GM21737 (cell line): ENCODE measurements around the gene IFITM2.

Experiments used
- ATAC-seq: cut with Tn5 transposase; IDR thresholded peaks from one replicate; pipeline ENCODE4 v1.9.1; 2021; ENCODE audit warnings: mild to moderate bottlenecking, moderate library complexity; ENCODE audit not compliant: unreplicated experiment

IFITM2 gene

DNA sequence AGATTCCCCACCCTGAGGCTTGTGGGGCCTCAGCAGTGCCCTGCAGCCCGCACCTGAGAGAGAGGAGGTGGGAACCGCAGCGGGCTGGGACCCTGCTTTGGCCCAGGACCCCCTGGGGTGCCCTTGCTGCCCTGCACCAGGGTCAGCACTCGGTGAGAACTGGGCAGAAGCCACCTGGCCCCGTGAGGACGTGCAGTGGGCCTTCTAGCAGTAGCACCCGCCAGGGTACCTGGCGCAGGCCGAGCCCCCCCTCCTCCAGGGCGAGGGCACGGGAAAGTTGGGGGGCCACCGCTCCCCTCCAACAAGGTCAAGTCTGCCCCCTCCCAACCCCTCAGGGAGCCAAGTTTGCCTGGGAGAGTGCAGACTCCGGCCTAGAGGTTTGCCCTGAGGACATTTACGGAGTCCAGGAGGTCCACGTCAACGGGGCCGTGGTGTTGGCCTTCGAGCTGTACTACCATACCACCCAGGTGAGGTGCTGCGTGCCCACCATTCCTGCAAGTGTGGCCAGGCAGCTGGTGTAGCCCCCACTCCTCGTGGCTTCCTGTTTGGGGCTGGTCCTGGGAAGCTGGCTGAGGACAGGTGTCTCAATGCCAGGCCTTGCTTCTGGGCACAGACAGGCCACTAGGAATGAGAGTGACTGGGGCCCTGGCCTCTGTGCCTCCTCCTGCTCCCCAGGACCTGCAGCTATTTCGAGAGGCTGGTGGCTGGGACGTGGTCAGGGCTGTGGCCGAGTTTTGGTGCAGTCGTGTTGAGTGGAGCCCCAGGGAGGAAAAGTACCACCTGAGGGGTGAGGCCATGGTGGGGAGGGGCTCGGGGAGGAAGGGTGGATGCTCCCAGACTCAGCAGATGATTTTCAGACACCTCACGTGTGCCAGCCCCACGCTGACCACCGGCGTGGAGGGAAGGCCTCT is 15.2 kb upstream of the IFITM2 start:
- no peak for ATAC-seq

DNA sequence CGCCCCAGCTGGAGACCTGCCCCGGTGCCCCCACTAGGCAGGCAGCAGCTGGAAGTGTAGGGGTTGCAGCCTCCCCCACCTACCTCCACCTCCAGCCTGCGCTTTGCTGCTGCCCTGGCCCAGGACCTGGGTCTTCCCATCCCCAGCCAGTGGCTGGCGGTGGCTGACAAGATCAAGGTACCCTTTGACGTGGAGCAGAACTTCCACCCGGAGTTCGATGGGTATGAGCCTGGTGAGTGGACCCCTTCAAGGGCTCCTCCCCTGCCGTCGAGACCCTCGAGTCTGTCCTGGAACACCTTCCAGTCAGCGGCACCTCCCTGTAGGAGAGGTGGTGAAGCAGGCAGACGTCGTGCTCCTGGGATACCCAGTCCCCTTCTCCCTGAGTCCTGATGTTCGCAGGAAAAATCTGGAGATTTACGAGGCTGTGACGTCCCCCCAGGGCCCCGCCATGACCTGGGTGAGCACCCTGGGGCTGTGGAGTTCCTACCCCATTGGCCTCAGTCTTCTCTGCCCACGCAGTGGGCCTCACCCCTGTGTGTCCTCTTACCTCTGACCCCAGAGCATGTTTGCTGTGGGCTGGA is 14.3 kb upstream of the IFITM2 start:
- ATAC-seq, result no peak

DNA sequence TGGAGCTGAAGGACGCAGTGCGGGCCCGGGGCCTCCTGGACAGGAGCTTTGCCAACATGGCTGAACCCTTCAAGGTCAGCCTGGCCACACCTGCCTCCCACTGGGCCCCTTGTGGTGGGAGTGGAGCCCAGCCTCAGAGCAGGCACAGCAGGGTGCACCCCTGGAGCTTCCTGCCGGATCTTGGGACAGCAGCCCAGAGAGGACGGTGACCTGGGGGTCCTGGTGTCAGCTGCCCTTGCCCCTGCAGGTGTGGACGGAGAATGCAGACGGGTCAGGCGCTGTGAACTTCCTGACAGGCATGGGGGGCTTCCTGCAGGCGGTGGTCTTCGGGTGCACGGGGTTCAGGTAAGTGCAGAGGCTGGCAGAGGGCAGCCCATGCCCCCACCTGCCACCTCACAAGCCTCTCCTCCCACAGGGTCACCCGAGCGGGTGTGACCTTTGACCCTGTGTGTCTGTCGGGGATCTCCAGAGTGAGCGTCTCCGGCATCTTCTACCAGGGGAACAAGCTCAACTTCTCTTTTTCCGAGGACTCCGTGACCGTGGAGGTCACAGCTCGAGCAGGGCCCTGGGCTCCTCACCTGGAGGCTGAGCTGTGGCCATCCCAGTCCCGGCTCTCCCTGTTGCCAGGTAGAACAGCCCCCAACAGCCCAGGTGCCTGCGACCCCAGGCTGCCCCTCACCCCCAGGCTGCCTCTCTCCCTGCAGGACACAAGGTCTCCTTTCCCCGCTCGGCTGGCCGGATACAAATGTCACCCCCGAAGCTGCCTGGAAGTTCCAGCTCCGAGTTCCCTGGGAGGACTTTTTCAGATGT is 13.6 kb upstream of the IFITM2 start:
- ATAC-seq, result no peak

DNA sequence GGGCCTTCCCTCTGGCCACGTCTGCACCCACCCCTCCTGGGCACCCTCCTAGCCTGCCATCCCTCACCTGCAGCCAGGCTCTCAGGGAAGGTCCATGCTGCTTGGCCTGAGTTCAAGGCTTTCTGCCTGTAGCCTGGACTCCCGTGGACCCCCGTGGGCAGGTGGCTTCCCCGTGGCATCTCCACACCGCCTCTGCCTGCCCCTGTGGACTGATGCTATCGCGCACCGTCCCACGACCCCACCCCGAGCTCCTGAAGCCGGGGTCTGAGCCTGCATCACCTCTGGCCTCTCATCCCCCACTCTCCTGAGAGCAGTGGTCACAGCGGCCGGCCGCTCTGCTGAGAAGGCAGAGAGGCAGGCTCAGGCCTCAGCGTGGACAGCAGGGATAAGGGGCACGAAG is 12.8 kb upstream of the IFITM2 start:
- no peak for ATAC-seq

DNA sequence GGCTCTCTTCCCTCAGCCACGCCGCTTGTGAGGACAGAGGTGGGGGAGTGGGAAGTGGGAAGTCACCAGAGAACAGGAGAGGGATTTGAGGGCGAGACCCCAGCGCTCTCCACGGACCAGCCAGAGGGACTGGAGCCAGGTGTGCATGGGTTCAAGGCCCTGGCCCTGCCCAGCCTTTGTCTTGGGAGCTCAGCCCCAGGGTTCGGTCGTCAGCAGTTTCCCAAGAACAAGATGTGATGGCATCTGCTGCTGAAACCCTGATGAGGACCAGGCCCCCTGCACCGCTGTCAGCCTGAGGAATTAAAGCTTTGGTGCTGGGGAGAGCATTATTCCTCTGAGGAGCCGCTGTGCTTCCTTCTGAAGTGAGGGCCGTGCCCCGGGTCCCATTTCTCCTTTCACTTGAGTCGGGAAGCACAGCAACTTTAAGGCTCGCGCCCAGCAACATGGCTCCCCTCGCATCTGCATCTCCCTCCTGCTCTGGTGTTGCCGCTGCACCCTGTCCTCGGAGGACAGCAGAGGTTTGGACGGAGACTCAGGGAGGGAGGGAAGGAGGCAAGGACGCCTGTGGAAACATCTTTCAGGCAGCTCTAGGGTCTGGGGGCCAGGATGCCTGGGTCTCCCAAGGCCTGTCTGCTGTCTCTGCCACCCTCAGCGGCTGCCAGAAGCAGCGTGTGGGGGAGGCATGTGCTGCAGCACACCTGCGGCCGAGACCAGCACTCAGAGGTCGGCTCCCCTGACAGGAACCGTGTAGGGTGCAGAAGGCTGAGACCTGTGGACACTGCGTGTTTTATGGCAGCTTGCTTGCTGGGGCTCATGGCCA is 12.1 kb upstream of the IFITM2 start:
- no peak for ATAC-seq

DNA sequence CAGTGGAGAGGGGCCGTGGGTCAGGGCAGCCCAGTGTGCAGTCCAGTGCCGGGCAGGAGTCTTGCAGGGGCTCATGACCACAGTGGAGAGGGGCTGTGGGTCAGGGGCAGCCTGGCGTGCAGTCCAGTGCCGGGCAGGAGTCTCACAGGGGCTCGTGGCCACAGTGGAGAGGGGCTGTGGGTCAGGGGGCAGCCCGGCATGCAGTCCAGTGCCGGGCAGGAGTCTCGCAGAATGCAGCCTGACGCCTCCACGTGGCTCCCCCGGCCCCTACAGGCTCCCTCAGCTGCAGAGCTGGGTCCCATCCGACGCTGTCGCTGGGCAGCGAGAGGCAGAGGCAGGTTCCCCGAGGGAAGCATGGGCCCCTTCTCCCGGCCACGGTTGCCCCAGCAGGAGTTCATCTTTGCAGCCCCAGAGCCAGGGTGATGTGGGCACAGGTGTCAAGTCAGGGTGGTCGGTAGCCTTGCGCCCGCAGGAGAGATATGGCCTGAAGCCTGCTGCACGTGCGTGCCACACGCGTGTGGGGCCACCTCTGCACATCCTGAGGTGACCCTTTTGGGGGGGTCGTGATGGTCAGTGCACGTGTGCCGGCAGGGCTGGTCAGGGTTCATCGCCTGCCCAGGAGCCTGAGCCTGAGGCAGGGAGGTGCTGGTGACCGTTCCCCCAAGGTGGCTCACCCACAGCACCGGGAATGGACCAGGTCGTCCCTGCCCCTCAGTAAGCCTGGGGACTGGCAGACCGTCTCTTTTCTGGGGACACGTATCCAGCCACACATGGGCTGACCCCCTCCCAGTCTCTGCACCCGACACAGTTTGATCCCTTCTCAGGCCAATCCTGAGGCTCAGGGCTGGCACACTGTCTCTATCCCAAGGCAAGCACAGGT is 11.2 kb upstream of the IFITM2 start:
- ATAC-seq, result no peak

DNA sequence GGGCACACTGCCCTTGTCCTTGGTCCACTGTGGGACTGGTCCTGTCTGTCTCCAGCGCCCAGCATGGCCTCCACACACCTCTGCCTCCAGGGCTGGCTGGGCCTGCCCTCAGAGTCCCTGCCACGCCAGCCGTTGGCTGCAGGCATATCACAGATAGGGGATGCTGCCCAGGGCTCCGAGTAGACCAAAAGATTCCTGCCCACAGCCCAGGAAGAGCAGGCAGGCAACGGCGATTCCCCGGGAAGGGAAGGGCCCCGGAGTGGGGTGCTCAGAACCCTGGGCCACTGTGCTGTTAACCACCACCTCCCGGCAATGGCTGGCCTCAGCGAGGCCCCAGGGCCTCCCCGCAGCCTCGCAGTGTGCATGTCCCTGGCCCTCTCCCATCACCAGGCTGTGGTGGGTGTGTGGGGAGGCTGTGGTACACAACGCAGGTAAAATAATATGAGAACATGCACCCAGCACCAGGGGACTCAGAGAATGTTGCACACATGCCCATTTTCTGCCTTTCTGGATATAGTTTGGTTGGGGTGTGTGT is 10.5 kb upstream of the IFITM2 start:
- no peak for ATAC-seq

DNA sequence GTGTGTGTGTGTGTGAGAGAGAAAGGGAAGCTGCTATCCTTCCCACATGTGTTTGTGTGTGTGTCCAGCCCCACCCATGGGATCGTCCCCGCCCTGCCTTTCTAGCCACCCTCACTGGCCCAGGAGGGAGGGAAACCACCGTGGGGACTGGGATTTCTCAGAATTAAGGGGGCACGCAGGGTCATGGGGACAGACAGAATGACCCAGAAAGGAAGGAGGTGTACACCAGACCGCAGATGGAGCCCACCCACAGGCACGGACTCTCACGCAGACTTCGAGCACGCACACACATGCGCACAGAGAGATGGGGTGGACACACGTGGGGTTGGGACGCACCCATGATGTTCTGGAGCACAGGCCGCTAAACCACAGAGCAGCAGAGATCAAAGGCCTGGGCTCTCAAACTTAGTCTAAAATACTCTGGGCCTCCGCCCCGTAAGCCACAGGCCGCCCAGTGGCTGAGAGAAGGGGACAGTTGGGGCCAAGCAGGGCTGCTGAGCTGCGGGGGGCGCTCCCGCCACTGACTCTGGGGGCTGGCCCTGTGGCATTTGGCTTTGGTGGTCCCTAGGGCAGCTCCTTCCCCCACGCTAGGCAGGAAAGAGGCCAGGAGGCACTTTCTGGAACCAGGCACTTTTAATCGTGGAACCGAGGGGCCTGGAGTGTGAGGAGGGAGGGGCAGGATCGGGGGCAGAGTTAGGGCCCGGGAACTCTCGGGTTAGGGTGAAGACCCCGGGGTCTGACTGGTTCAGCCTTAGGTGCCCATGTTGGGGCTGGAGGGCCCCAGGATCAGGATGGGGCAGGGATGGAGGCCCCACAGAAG is 9.8 kb upstream of the IFITM2 start:
- ATAC-seq, result no peak

DNA sequence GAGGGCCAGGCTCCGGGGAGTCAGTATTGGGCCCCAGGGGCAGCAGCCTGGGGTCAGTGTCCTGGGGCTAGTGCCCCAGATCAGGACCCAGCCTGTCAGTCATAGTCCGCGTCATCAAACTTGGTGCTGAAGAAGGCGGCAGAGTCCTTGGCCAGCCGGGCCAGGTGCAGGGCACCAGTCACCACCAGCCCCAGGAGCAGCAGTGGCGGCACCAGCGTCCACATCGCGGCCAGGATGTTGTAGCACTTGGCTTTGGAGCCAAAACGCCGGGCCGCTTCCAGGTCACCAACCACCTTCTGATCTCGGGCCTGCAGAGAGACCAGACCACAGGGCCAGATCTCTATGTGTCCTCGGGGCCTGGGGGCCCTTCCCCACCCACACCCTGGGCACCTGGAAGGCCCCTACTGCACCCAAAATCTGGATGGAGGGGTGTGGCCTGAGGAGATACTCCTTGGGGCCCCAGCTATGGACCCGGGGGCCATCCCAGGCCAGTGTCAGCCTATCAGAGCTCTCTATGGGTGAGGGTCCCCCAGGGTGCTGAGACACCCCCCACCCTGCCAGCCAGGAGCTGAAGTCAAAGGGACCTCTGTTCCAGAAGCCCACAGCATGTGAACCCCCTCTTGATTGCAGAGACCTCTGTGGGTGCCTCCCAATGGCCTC is 9.1 kb upstream of the IFITM2 start:
- ATAC-seq, result no peak

DNA sequence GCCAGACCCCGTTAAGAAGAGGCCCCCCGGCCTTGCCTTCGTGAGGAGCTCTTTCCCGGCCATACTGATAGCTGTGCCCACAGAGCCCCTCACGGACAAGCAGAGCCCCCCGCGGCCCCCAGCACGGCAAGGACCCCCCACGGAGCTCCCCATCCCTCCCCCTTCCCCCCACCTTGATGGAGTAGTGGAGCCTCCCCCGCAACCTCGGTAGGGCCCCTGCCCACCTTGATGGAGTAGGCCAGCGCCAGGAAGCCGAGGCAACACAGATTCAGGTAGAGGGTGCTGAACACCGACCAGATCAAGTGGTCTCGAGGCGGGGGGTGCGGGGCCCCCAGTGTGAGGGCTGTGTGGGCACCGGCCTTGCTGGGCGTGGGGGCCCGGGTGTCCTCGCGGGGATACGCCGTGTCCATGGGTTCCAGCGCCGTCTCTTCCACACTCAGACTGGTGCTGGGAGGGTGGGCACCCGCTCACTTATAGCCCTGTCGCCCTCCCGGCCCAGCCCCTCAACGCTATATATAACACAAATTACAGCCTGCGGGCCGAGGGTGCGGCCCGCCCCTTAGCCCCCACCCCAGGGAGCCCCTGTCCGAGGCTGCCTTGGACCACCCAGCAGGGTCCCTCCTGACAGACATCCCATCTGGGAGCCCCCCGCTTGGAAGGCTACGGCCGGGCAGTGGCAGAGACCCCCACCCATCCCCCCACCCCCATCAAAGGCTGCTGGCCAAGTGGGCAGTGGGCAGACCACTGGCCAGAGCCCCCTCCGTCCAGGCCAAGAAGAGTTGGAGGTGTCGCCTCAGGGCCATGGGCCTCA is 8.3 kb upstream of the IFITM2 start, which contains the start of gene IFITM5:
Gene IFITM5 (minus strand): TSS at position 446 of the 811 bp plus-strand sequence. CDS start 36 bp downstream, at position 410.
- no peak for ATAC-seq

DNA sequence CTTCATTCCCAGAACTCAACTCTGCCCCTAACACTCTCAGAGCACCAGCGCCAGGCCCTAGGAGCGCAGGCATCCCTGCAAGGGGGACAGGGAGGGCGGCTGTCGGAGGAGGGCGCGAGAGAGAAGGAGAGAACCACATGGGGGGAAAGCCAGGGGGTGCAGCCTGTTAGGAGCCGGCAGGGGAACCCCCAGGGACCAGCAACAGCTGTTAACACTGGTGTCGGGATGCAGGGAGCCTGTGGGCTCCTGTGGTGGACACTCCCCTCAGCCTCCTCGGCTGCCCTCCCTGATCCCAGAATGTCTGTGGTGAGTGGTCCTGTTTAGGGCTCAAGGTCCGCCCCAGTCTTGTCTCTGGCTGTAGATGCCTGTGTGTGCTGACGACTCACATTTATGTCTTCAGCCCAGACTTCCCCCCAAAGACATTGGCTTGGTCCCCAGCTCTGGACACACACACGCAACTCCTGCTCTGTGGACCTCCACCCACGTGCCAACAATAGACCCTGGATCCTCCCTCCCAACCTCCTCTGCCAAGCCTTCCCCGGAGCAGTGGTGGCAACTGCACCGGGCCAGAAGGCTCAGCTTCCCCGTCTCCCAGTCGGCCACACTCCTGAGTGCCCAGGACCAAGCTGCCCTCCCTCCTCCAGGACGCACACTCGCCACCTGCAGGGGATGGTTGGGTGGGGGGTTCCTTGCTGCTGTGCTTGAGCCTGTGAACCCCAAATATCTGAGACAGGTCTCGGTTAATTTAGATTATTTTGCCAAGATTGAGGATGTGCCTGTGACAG is 7.5 kb upstream of the IFITM2 start:
- ATAC-seq, result no peak

DNA sequence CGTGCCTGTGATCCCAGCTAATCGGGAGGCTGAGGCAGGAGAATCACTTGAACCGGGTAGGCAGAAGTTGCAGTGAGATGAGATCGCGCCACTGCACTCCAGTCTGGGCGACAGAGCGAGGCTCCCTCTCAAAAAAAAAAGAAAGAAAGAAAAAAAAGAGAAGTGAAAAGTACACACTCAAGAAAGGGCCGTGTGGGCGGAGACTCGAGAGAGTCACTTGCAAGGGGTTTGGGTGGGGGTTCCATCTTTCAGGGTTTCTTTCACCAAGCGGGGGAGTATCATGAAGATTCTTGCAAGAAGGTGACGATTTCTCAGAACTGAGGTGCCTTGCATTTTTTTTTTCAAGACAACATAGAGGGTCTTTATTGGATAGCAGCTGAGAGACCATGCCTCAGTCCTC is 4.3 kb upstream of the IFITM2 start:
- no peak for ATAC-seq

DNA sequence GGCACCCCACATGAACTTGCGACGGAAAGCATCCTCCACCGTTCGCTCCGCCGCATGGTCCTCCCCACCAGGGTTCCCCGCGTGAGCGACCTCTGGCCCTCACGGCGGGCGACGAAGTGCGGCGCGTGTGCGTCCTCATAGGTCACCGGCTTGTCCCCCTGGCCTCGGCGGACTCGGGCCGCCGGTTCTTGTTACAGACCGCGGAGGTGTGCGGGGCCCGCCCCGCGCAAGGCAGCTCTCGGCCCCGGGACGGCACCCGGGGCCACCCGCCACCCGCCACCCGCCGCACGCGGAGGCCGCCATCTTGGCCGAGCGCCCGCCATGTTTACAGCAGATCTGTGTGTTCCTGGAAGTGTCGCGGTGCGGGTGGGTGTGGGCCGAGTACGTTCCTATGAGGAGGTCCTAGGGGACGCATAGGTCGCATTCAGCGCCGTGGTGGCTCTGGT is 3.5 kb upstream of the IFITM2 start:
- no peak for ATAC-seq

DNA sequence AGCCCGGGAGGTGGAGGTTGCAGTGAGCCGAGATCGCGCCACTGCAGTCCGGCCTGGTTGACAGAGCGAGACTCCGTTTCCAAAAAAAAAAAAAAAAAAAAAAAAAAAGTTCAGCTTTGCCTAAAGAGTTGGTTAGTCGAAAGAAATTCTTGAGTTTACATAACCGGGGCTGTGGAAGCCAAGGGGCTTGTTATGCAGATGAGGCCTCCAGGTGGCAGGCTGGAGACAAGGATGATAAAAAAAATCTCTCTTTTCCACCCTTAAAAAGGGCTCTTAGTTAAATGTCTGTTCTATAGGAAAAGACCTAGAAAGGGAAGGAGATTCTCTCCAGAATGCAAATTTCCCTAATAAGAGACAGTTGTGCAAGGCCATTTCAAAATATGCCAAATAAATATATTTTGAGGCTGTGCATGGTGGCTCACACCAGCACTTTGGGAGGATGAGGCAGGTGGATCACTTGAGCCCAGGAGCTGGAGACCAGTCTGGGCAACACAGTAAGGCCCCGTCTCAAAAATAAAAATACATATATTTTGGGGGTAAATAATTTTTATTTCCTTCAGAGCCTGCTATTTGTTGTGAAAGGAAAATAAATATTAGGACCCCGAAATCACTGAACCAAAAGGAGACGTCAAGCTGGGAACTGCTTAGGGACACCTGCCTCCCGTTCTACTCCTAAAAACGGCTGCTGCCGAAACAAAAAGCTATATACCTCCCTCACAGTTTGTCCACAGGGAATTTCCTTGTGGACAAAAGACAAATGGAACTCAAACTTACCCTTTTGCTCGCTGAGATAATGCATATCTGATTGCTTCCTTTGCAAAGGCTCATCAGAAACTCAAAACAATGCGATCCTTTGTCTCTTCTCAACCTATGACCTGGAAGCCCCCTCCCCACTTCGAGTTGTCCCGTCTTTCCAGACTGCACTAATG is 2.4 kb upstream of the IFITM2 start:
- no peak for ATAC-seq

DNA sequence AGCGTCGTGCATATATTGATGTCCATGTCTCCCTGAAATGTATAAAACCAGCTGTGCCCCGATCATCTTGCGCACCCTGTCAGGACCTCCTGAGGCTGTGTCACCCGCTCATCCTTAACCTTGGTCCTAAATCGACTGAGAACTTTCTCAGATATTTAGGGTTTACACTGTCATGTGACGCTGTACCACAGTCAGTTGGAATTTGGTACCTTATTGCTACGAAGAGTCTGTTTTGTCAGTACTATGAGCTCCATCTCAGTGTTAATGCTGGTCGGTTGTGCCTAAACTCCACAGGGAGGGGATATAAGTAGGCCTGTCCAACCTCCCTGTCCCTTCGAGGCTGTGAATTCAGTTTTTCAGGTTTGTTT is 1.8 kb upstream of the IFITM2 start:
- ATAC-seq, result no peak
